GM21528 (cell line): ENCODE measurements around the gene RNF31.
A peak's percentile ranks its signal among the peaks of the same experiment; 100 is the strongest.

Experiments used
- ATAC-seq: cut with Tn5 transposase; IDR thresholded peaks from one replicate; pipeline ENCODE4 v1.9.1; 2021; ENCODE audit warnings: mild to moderate bottlenecking, moderate library complexity; ENCODE audit not compliant: unreplicated experiment, low FRiP score

Gene RNF31

DNA sequence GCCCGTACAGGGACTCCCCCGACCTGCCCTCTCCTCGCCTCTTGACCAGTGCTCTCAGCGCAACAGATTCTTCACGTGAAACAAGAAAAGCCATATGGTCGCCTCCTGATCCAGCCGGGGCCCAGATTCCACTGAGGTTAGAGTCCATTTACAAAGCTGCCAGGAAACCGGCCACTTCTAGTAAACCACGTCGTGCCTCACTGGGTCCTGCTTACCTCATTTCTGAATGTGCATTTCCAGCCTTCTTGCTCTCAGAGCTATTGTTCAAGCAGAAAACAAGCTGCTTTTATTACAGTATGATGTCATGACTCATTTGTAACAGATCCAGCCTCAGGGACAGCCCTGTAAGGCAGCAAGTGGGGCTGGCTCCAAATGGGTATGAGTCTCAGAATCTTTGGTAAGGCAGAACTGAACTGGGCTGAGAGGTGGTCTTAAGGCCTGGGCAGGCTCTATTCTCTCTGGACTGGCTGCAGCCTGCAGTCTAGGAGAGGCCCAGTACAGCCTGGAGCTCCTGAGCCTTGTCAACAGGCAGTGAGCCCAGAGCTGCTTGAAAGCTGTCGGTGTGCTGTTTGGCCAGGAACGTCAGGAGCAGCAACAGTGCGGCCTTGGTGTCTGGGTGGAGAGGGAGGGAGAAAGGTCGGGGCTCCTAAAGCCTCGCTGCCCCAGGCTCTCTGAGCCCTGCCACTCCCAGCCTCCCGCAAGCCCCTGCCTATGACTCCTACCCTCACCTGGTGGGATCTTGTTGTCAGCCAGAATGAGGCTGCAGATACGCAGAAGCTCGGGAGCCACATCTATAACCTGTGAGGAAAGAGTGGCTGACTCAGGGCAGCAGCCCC lies 32.9 kb downstream of the RNF31 start:
- ATAC-seq, result no peak

DNA sequence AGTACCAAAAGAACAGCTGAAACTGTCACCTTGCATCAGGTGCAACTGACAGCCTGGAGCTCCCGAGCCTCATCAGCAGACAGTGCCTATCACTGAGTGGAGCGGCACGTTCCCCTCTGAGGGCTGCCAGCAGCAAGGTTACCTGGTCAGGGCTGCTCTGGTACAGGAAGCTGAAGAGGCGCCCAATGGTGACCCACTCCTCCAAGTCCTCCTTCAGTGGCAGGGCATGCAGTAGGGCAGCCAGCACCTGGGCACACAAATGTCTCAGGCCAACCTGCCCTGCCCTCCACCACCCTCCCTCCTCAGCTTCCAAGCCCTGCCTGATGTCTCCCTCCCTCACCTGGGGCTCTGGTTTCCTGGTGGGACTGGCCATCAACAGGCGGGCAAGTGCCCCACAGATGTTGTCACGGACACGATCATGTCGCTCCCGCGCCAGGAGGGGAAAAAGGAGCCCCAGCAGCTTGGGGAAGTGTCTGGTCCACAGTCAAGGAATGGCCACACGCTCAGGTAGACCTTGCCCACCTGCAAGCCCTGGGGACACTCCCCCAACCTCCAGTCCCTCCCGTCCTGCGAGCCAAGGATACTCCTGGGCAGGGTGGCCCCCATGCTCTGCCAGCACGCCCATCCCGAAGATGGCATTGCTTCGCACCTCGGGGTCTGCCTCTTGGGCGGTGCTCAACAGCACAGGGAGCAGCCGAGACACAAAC lies 34.2 kb downstream of the RNF31 start:
- ATAC-seq, result no peak

DNA sequence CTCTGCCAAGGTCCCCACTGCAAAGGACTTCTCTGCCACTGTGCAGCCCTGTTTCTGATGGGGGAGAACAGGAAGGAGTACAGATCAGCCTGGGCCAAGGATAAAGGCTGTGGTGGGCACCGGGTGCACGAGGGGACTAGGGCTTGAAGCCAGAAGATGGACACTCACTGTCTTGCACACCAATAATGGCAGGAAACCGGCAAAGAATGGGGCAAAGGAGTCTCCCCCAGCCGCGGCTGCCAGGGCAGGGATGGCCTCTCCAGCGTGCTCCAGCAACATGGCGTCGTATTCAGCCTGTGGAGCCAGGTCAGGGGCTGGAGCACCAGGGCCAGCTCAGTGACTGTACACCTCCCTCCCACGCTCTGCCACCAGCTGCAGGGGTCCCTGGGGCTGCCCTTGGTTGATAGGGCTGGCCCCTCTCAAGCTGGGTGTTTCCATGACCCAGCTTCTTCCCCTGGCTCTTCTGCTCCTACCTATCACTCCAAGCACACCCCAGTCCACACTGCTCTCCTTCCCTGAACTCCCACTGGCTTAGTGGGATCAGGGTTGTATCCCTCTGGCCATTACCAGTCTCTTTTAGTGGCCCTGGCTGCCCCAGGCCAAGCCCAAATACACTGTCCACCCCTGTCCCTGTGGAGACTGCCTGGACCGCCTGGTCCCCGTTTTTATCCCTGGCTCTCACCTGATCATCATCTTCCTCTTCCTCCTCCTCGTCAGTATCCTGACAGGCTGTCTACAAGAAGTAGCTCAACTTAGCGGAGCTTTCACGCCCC lies 35.0 kb downstream of the RNF31 start:
- ATAC-seq, result no peak

DNA sequence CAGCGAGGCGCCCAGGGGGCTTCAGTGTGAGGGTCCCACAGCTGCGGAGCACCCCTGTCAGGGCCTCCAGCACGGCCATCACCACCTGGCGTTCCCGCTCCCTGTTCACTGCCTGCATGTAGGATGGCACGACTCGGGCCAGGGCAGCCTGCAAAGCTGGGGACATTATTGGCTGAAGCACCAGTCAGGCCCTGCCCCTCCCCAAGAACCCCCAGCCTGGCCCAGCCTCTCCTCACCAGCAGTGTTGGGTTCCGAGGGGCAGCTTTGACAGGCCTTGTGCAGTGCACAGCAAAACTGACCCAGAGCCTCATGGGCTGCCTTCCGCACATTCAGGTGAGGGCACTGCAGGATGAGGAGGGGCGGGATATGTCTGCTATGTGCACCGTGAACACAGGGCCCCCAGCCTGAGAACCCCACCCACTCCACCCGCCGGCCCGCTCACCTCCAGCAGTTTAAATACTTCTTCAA lies 35.8 kb downstream of the RNF31 start:
- no peak for ATAC-seq

DNA sequence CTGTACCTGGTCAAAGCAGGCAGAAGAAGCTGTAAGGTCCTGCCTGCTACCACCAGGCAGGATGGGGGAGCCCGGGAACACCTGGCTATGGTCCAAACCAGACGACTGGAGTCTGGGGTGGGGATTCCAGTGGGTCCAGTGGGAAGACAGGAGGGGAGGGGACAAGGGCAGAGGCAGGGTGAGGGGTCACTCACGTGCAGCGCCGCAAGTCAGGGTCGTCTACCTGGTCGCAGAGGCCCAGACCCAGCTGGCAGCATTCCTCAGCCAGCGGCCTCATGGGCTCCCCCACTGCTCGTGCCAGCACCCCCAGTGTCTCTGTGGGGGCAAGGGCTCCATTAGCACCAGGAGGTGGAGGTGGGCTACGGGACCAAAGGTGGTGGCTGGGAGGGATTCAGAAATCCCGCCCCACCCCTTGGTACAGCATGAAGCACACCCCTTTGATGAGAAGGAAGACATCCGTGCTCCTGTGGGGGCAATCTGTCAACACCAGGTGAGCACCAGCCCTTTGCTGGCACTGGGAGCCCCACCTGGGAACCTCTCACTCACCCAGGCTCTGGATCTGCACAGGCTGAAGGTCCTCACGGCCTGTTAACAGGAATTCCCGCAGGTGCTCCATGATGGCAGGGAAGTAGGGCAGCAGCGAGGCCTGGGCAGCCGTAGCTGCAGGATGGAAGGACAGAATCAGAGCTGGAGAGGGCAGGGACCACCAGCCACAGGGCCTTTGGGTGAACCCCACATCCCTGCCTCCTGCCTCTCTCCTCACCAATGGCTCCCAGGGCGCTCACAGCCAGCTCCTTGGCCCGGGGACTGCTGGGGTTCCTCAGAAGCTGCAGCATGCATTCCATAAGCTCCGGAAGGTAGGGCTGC lies 37.0 kb downstream of the RNF31 start:
- no peak for ATAC-seq

DNA sequence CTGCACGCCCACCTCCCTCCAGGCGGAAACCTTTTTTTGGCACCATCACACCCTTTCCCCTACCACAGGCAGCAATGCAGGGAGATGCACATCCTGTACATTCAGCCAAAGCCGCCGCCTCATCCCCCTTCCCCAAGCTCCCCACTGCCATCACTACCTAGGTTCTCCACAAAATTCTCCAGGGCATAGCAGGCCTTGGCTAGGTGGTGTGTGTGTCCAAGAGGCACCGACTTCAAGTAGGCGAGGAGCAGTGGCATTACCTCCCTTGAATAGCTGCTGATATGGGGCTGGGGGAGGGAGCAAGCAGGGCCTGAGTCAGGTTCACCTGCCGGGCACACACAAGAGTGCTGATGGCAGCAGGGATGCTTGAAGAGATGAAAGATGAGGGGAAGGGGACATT lies 37.7 kb downstream of the RNF31 start:
- no peak for ATAC-seq

DNA sequence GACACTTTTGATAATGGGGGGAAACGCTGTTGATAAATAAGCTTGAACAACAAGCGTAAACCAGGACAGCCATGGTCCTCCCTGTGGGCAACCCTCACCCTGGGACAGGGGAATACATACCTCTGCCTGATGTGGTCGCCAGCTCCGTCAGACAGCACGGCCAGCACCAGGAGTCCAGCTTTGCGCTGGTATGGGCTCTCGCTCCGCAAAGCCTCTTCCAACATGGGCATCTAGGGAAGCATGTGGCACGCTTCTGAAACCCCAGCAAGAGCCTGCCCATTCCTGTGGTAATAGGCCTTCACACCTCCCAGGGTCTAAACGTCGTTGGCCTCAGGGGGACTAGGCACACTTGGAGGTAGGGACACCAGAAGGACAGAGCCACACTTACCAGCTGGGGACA lies 38.4 kb downstream of the RNF31 start:
- ATAC-seq, result no peak

DNA sequence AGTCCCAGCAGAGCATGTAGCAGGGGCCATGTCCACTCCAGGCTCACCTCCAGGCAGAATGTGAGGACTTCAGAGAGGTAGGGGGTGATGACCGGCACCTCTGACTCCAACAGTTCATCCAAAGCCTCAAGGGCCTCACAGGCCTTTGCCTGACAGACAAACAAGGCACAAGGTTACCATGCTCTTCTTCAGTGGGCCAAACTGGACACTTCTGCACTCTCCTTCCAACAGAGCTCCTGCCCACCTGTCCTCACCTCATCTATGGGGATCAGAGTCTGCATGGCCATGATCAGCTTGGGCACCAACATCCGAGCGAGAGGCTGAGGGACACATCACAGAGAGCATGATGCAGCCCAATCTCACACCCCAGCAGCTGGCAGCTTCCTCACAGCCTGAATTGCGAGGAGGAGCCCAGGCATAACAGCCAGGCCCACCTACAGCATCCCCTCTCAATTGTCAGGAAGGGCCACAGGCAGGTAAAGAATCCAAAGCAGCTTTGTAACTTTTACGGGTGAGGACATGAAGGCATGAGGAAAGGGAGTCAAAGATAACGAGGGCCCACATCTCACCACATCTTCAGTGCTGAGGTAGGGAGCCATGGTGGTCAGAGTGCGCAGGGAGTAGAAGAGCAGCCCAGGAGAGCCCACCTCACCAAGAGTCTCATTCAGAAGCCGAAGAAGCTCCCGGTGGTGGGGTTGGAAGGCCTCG lies 39.7 kb downstream of the RNF31 start:
- no peak for ATAC-seq

DNA sequence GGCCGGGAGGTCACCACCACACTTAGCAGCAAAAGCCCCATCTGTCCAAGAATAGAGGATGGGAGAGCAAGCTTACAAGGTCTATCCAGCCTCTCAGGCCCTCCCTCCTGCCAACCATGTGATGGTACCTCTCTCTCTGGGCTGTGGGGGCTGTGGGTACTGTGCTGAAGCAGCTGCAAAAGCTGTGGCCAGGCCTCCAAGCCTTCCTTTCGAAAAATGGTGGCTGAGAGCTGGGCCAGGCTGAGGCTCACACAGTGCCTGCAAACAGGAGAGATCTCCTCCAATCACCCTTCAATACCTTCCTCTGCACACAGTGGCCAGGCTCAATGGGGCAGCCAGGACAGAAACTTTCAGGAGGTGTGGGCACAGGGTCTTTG lies 40.2 kb downstream of the RNF31 start:
- ATAC-seq, result no peak

DNA sequence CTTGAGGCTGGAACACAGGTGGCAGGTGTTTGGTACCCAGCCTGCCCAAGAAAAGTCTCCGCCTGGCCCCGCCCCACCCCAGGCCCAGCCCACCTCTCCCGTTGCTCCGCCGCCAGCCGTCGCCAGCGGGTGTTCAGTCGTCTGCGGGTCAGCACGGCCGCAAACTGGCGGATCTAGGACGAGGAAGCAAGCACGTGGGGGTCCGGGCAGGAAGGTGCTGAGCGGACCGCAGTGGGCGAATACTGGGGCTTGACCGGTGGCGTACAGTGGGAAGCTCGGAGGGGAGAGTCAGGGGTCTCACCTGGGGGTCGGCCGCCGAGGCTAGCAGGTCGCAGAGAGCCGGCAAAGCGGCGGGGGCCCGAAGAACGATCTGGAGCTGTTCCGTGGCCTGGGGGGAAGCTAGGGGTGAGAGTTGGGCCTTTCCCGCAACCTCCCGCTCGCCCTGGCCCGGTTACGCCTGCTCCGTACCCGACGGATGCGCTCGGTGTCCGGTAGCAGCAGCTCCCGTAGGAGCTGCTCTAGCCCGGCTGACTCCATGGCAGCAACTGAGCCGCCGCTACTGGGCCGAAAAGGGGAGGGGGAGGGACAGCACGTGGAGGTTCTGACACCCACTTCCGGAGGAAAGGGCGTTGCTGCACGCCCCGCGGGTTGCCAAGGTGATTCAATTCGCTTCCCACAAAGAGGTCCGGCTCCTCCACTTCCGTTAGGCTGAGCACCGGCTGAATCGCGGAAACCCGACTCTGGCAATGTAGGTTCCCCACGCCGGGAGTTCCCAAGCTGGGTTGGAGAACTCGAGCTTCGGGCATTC lies 41.2 kb downstream of the RNF31 start, which contains the start of gene IPO4:
Gene IPO4, minus strand, starts transcription at position 566 of the 808 bp plus-strand sequence. Its CDS starts 29 bp downstream, at position 537.
- peak; percentile 80 for ATAC-seq

DNA sequence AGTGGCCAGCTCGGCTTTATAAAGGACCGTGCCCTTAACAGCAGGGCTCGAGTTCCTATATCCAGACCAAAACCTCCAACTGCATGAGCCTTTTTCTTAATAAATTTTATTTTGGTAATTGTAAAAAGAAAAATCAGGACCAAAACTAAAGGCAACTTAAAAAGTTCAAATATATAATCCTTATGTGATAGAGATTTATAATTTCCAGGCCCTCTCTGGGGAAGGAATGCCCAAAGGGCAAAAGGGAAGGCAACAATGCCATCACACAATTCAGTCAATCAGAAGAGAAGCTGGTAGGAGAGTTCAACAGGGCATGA lies 41.7 kb downstream of the RNF31 start:
- no peak for ATAC-seq

DNA sequence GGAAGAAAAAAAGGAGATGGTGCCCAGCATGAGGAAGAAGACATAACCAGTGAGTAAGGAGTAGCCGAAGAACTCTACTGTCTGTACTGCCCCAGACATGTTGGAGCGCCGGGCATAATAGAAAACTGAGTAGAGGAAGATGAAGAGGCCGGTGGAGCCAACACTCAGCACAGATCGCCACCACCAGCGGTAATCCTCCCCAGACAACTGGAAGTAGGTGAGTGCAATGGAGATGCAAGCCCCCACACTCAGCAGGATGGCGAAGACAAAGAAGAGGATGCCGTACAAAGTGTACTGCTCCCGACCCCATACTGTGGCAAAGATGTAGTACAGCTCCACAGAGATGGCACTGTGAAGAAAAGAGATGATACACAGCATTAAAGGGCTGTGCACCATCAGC lies 42.2 kb downstream of the RNF31 start:
- ATAC-seq, result no peak

DNA sequence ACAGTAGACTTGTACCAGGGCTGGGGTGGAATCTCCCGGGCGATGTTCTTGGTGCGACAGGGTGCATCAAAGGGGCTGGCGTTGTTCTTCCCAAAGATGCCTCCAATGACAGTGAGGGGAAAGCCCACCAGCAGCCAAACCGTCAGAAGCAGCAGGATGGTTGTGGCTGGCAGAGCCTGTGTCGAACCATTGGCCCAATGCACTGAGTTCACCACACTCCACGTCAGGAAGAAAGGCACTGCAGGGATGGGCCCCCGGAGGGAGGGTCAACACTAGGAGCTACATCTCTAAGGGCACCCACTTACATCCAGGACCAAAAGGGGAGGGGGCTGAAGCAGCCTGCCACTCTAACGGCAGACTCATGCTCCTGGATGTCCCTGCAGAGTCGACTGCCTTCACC lies 43.1 kb downstream of the RNF31 start:
- ATAC-seq, result no peak

DNA sequence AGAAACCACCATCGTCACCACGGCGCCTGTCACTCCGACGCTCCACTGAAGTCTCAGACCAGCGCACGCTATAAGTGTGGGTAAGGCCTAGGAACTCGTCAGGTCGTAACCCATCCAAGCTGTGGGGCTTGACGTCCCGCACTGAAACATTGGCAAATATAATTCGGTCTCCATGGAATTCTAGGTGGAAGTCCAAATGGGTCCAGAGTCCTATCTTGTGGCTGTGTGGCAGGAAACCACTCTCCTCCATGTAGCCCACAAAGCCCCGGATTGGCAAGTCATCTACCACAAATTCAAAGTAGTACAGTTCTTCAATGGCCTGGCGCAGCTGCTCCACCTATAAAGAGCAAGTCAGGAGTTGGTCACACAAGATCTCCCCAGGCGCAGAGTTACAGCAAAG lies 45.6 kb downstream of the RNF31 start:
- no peak for ATAC-seq

DNA sequence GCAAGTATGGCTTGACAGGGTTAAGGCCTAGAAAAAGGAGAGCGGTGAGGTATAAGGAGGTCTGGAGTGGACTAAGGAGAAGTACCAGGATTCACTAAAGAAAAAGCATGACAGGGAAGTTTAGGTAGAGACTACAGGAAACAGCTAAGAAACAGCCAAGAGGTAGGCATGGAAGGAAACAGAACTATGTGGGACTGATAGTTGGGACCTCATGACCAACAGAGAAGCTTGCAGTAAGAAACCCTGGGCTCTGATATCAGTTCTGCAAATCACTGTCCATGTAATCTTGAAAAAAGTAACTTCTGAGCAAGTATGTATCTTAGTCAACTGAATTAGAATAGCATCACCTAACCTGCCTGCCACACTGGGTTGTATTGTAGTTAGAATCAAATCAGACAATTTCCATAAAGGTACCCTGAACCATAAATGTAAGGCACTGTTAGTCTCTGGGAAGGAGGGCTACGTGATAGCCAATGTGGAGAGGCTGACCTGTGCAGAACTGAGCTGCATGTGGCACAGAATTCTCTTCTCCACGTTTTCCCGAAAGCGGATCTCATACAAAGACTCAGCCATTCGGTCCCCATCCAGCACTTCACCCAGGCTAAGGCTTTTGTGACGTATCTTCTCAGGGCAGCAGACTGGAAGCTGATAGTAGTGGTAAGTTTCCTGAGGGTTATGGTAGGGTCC lies 47.0 kb downstream of the RNF31 start:
- ATAC-seq, result no peak

DNA sequence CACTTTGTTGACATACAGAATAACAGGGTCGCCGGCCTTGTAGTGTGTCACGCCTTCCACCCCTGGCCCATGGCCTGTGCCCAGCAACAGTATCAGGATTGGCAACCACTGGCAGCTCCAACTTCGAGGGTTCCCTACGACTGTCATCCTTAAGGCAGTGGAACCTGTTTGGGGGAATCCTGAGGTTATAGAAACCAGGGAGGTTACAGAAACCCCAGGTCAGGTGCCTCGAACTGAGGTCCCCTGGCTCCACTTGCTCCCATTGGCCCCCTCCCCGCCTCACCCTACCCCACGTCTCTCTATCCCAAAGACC lies 47.5 kb downstream of the RNF31 start:
- no peak for ATAC-seq

DNA sequence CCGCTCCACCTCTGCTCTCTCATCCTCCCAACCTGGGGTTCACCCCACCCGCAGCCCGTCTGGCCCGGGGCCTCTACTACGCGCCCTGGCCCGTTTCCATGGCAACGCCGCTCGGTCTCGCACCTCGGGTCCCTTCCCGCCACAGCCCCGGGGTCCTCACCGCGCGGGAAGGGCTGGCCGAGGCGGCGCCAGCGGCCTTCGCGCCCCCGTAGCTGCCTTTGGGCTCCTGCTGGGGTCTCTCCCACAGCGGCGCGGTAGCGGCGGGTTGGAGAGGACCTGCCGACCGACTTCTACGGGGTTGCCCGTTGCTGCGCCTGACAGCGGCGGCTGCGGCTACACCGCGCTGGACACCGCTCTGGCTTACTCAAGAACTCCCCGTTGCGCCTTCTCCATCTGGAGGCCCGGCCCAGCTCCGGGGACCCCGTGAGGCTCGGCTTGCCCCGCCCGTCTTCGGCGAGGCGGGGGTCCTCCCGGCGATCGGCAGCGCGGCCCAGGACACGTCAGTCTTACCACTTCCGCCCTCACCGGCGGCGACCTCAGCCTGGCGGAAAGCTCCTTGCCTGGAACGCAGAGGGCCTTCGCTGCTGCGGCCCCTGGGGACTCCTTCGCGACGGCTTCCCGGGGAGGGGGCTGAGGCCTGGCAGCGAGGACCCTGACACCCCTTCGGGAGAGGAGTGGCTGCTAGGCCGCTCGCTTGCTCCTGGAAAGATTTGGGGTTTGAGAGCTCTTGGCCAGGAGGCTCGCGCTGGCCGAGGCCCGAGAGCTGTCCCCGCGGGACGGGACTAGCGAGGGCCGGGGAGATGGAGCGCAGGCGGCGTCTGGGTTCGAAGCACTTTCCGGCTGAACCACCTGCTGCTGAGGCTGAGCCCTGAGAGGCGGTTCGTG lies 48.1 kb downstream of the RNF31 start, which contains the start of gene TM9SF1:
Gene TM9SF1, minus strand, starts transcription at position 256 of the 885 bp plus-strand sequence. CDS start 422 bp downstream, outside the sequence.
- peak; percentile 80 for ATAC-seq
